ENCODE results near the gene KLHL21. TPM values are rescaled to one million over a fixed set of nuclear protein-coding genes. Genes with fewer than 3 reads are reported as not detected.
A peak's percentile ranks its signal among the peaks of the same experiment; 100 is the strongest.

Gene KLHL21
- total and polyA plus RNA-seq, 9 of the 15 experiments (the other 6 are each of a cell fraction or from before 2014, with no cell fraction given) = 2.1 to 42.1 (median 17.5) TPM

- TF ChIP-seq CC2D1A (IDR thresholded peaks at IDR 0.05) (peak; percentile 93), PHF20 (IDR thresholded peaks at IDR 0.05; ENCODE audit: partially characterized antibody) (peak; percentile 82), ATF4 (CRISPR knock-in tag; IDR thresholded peaks at IDR 0.05) (no peak; the same call in 1 of the 2 replicates), ZNF277 (CRISPR knock-in tag; IDR thresholded peaks at IDR 0.05; ENCODE audit: borderline replicate concordance) (no peak), HLTF (IDR thresholded peaks at IDR 0.05) (no peak), CBFA2T3 (IDR thresholded peaks at IDR 0.05) (no peak; the same call in 1 of the 2 replicates), ZNF75A (CRISPR knock-in tag; IDR thresholded peaks at IDR 0.05) (no peak), ZNF586 (CRISPR knock-in tag; conservative IDR thresholded peaks at IDR 0.05) (no peak), ZNF232 (CRISPR knock-in tag; IDR thresholded peaks at IDR 0.05) (no peak), RBM39 (optimal IDR thresholded peaks at IDR 0.05; ENCODE audit: low read depth, low read length) (no peak), HEY1 (CRISPR knock-in tag; IDR thresholded peaks at IDR 0.05; ENCODE audit: borderline replicate concordance) (no peak), CBX3 (IDR thresholded peaks at IDR 0.05; ENCODE audit: borderline replicate concordance in 1 of 2, low read length in 2 of 2) (peak in 1 of 2 experiments; percentile 69; a peak in 2 of 3 replicates), ZNF785 (CRISPR knock-in tag; IDR thresholded peaks at IDR 0.05) (no peak), ARNT (IDR thresholded peaks at IDR 0.05) (no peak), ZNF24 (IDR thresholded peaks at IDR 0.05) (no peak), E2F4 (CRISPR knock-in tag; IDR thresholded peaks at IDR 0.05; ENCODE audit: low read depth) (no peak), ZNF41 (CRISPR knock-in tag; conservative IDR thresholded peaks at IDR 0.05) (no peak), ZNF121 (CRISPR knock-in tag; conservative IDR thresholded peaks at IDR 0.05) (no peak), RREB1 (CRISPR knock-in tag; IDR thresholded peaks at IDR 0.05) (0 out of 2 replicates have a peak, but pooled peaks have one; percentile 77)
These were observed 48.4 kb downstream of the KLHL21 start, which contains the start of gene NOL9 (continued) for GRCh38 chr1:6554031-6554906.
